ENCODE results near the gene ZSWIM6.

Gene ZSWIM6

GRCh38 chr5:61333321-61333953 is 1.4 kb downstream of the ZSWIM6 start:
- peak; percentile 42 for DNase-seq

- no peak for DNase-seq
Observed at GRCh38 chr5:61333954-61334867, 2.2 kb downstream of the ZSWIM6 start.

DNA sequence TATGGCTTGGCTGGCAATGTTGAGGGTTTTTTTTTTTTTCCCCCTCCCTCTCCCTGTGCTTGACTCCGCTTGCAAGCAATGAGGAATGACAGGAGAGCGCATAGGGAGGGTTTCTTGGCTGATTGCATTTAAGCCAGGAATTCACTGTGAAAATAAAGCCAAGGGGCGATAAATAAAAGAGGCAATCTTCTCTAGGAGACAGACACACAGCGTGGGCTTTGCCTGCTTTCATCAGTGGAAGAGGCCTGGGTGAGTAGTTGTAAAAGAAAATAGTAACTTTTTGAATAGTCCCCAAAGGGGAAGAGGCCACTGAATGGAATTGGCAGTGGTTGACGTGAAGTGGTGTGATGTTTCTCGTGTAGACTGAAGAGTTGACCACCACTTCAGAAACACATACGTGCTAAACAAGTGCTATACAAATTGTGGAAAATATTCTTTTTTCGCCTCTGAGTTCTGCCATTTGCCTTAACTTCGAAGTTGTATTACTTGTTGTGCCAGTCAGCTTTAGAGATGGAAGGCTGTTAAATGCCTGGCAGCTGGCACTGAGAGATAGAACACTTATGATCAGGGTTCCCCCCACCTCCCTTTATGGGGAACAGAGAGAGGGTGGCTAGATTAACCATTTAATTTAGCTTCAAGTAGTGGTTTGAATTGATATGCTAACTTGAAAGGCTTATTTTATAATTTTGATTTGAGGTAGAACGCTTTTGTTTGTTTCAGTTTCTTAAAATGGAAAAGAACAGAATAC is 3.0 kb downstream of the ZSWIM6 start:
- no peak for DNase-seq

DNA sequence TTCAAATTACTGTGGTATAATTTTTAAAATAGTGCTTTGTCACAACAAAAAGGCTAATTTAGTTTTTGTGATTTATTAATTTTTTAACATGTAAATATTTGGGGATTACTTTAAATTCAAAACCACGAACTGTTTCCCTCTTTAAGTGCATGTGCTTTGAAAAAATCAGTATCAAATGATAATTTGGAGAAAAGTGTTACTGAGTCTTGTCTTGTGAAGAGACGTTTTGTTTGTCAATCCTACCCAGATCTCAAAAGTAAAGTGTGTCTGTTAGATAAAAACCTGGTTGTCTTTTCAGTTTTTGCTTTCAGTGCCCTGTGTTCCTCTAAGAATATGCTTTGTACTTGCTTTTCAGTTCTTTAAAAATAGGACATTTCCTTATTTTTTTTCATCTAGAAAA is 7.7 kb downstream of the ZSWIM6 start:
- no peak for DNase-seq

- DNase-seq = no peak
Observed at GRCh38 chr5:61340775-61341361, 8.8 kb downstream of the ZSWIM6 start.

GRCh38 chr5:61342071-61342501 is 10.0 kb downstream of the ZSWIM6 start:
- DNase-seq = peak; percentile 84

- DNase-seq = no peak
Observed at GRCh38 chr5:61344187-61344944, 12.3 kb downstream of the ZSWIM6 start.

DNA sequence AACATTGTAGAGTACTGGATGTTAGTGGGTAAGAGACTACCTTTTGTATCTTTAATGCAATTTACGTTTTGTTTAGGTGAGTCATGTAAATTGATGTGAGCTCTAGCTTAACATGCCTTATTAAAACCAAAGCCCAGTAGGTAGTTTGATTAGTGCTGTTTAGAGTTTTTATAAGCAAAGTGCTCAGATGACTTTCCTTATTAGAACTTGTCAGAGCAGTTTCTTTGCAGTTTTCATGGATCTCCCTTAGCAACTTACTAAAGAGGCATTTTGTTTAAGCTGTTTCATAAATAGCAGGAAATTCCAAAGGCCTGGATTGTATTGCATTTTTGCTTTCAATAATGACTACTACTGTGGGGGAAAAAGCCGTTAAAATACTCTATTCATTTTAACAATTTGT is 14.5 kb downstream of the ZSWIM6 start:
- DNase-seq = no peak

DNA sequence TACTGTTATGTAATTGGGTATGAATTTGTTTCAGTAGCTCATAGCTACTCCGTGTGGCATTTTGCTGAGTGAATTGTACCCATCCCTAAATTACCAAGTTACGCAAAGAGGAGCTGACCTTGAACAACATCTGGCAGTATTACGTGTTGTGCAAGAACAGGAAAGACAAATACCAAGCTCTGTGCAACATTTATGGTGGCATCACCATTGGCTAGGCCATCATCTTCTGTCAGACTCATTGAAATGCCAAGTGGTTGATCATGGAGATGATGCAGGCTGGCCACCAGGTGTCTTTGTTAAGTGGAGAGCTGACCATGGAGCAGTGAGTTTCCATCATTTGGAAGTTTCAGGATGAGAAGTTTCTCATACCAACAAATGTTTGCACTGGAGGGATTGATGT is 15.0 kb downstream of the ZSWIM6 start:
- peak; percentile 32 for DNase-seq

GRCh38 chr5:61348447-61348846 is 16.4 kb downstream of the ZSWIM6 start:
- DNase-seq = no peak

- no peak for DNase-seq
Observed at GRCh38 chr5:61349935-61350334, 17.9 kb downstream of the ZSWIM6 start.

DNA sequence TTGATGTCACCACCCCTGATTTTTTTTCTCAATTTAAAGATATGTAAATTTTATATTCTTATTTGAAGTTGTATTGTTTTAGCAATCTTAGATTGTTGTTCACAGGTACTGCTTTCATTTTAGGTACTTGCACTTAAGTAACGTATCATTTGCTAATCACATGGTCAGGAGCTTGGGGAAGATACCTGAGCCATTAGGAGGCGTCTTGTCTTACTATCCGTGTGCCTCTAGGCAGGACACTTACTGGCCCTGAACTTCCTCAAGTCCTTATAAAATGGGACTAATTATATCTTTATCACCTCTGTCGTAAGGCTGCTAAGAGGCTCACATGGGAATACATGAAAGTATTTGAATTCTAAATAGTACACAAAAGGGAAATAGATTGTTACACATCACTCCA is 18.5 kb downstream of the ZSWIM6 start:
- DNase-seq = no peak

- no peak for DNase-seq
Observed at GRCh38 chr5:61351733-61352132, 19.7 kb downstream of the ZSWIM6 start.

GRCh38 chr5:61352180-61352579 is 20.1 kb downstream of the ZSWIM6 start:
- no peak for DNase-seq

DNA sequence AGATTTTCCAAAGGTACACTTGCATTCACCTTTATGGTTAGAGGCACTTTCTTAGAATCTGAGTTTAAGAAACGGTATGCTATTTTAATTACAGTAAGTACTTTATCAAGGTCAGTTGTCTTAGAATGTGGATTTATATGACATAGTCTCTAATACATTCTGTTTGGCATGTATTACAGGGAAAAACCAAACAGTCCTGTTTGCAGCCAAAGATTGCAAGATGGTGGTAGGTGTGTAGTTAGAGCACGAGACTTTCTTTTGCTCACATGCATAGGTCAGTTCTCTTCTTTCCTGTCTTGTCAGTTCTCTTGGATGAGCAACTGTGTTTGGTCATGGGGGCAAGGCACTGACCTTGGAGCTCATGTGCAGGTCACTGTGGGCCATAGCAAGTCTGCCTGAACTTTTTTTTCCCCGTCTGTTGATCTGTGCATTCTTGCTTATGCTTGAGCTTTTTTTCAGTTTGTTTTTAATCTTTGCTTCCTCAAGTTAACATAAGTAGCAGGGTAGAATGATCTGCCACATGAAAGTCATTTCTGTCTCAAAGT is 20.6 kb downstream of the ZSWIM6 start:
- no peak for DNase-seq

DNA sequence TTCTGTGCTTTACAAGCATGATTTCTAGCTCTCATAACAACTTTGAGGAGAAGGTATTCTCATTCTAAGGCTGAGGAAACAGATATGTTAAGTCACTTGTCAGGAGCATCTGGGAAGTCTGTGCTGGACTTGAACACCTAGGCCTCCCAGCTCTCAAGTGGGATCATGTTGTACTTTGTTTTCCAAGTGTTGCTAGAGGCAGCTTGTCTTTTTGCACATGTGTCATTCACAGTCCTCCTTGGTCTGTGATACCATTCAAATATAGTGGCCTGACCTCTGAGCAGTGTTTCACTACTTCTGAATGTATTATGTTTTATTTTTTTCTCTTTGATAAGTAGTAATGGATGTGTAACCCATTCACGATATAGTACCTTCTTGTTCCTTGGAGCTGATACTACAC is 21.2 kb downstream of the ZSWIM6 start:
- no peak for DNase-seq

DNA sequence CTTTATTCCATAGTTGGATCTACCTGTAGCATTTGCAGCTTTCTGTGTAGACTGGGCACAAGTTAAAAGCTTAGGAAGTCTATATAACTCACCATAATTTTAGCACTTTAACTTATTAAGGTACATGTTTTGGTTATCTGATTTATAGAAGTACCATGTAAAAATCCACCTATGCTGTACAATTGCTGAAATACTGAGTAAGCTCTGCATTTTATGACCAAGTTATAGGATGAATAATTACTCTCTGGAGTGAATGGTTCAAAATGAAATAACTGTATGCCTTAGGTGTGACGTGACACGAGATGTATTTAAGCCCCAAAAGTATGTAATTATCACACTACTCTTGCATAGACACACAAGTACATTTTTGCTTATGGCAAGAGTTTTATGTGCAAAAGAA is 22.1 kb downstream of the ZSWIM6 start:
- no peak for DNase-seq

DNA sequence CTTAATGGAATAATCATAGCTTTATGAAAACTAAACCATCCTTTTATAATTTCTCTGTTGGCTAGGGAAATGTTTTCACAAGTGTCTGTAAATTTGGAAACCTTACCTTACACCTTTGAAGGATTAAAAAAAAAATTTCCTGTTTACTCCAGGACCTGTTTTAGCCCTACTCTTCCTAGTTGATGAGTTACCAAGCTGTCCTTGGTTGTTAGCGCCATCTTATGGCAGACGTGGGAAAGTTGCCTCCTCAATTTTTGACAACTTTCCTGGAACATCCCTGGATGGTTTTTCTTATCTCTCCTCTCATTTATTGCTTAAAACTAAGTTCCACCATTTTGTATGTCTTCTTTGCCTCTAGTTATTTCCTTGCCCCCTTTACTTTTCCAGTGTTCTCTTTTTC is 25.7 kb downstream of the ZSWIM6 start:
- no peak for DNase-seq

- DNase-seq = peak; percentile 31
Observed at GRCh38 chr5:61362796-61363368, 30.8 kb downstream of the ZSWIM6 start.

GRCh38 chr5:61363401-61364114 is 31.5 kb downstream of the ZSWIM6 start:
- no peak for DNase-seq
